C4-2B (cell line): ENCODE measurements around the gene STK11IP.

Experiments used
- ZFX ChIP-seq: fragments of 450-650 bp; IDR thresholded peaks from 2 replicates; pipeline ENCODE4 v1.6.1; 2017
- TF ChIP-seq, protein P1 (sequence below): fragments of 450-650 bp; conservative IDR thresholded peaks from 2 replicates; pipeline ENCODE4 v1.5.1; 2017; ENCODE audit warnings: mild to moderate bottlenecking

DNA sequence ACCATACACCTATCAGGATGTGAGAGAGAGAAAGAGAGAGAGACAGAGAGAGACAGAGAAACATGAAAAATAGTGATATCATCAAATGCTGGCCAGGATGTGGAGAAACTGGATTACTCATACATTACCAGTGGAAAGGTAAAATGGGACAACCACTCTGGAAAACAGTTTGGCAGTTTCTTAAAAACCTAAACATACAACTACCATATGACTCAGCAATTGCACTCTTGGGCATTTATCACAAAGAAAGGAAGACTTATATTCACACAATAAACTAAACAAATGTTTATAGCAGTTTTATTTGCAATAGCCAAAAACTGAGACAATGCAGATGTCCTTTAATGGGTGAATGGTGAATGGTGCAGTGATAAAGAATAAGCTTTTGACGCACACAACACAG, 58.9 kb downstream of the STK11IP start:
- TF ChIP-seq, protein P1, sequence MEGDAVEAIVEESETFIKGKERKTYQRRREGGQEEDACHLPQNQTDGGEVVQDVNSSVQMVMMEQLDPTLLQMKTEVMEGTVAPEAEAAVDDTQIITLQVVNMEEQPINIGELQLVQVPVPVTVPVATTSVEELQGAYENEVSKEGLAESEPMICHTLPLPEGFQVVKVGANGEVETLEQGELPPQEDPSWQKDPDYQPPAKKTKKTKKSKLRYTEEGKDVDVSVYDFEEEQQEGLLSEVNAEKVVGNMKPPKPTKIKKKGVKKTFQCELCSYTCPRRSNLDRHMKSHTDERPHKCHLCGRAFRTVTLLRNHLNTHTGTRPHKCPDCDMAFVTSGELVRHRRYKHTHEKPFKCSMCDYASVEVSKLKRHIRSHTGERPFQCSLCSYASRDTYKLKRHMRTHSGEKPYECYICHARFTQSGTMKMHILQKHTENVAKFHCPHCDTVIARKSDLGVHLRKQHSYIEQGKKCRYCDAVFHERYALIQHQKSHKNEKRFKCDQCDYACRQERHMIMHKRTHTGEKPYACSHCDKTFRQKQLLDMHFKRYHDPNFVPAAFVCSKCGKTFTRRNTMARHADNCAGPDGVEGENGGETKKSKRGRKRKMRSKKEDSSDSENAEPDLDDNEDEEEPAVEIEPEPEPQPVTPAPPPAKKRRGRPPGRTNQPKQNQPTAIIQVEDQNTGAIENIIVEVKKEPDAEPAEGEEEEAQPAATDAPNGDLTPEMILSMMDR = no peak
- no peak for TF ChIP-seq ZFX
